Cerebellar nuclear complex (tissue), 1 donor: ENCODE results near the gene NEU1.

Experiments used
- DNase-seq, 2 experiments: peaks; one replicate each; lab custom pipeline; 2025; lab: John Stamatoyannopoulos, UW

The NEU1 gene

DNA sequence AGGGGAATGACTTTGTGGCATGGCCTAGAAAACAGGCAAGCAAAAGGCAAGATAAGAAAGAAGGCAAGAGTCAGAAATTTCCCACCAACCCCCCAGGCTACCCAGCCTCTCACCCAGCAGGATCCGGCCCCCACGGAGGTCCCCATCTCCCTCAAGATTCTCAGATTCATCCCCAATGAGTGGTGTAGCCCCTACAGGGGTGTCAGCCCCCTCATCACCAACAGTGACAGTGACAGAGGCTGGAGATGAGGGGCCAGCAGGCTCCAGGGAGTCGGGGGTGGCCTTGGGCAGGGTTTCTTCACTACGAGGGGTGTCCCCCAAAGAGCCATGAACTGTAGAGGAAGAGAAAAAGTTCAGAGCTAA, 33.9 kb upstream of the NEU1 start:
- DNase-seq: no peak

- no peak for DNase-seq
Observed at GRCh38 chr6:31892821-31893220, 30.2 kb upstream of the NEU1 start.

DNA sequence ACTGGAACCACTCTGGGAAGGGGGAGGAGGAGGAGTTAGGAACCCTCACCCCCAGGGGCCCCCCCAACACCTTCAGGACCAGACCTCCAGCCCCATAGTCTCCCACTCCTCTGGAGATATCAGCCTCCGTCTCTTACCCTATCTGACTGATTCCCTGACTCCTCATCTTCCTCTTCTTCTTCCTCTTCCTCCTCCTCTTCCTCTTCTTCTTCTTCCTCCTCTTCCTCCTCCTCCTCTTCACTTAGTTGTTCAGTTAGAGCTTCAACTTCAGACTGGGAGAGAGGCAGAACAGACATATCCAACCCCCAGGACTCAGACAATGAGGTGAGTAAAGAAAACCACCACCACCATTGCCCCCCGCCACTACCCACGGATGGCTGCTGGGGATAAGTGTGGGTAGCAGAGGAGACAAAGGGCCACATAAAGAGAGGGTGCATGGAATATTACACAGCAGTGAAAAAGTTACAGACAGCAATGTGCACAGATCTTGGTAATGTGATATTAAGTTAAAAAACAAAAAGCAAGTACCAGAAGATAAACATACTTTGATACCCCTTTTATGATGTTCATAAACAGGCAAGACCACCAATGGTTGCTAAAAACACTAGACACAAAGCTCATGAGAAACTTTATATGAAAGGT, 26.8 kb upstream of the NEU1 start:
- DNase-seq: no peak

DNA sequence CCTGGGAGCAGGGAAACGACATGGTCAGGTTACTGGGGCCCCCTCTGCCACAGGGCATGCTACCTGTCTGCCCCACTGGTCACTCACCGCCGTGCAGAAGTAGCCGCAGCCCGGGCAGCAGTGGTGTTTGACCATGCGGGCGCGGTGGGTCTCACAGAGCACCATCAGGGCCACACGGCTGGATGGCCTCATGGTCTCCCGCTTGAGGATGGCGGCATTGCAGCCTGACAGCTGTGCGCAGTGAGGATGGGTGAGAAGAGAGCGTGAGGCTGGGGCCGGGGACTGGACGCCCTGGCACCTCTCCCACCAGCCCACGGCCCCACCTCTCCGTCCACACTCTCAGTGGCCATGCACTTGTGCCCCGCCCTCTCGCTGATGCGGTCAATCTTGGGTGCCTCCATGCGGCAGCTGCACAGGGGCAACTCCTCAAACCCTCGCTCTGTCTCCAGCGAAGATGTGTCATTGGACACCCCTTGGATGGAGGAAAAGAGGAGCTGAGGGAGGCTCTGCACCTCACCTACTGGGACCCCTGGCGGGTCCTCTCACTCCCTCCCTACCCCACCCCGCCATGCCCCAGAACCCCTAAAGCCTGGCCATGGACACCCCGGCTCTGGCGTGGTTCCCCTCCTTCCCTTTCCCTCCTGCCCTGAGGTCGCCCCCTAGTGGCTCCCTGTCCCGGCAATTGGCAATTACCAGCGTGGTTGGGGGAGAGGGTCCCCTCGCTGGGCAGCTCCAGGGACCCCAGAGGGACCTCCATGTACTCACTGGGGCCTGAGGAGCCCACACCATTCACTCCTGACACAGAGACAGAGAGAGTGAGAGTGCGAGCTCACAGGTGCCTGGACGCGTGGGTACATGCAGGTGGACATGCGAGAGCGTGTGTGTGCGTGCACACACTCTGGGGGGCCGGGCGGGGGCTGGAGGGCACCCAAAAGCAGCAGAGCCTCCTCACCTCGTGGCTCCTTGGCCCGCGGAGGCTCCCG, 25.9 kb upstream of the NEU1 start:
- DNase-seq: no peak

- DNase-seq: no peak
Observed at GRCh38 chr6:31887173-31888007, 24.8 kb upstream of the NEU1 start.

DNA sequence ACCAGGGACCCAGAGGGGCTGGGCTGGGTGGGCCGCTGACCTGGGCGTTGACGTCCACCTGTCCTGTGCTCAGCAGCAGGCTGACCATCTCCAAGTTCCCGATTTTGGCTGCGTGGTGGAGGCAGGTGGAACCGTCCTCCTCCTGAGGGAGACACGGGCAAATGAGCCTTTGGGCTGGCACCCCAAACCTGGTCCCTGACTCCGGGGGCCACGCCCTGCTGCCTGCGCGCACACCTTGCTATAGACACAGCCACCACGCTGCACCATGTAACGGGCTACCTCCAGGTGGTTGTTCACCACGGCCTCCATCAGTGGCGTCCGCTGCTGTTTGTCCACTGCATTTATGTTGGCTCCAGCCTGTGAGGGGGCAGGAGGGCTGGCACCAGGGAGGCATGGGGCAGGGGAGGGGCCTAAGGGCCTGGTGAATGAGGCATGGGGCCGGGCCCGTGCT, 23.9 kb upstream of the NEU1 start:
- DNase-seq: no peak

DNA sequence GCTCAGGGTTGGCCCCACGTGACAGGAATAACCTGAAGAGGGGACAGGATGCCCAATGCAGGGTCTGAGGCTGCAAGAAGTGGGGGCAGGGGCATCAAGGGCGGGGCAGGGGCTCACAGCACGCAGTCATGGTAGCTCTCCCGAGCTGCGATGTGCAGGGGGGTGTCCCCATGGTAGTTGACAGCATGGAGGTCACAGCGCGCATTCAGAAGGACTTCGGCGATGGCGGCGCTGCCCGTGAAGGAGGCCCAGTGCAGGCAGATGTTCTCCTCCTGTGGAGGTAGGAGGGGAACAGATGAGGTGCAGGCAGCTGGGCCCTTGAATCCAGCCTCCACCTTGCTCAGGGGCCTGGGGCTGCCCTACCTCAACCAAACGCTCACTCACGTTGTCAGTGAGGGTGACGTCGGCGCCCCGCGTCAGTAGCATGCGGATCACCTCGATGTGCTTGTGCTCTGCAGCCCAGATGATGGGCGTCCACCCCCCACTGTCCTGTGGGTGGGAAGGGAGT, 22.0 kb upstream of the NEU1 start:
- DNase-seq: no peak

- DNase-seq: no peak
Observed at GRCh38 chr6:31883676-31884075, 21.1 kb upstream of the NEU1 start.

GRCh38 chr6:31882344-31882743, 19.7 kb upstream of the NEU1 start:
- no peak for DNase-seq

- DNase-seq: no peak
Observed at GRCh38 chr6:31881136-31881859, 18.7 kb upstream of the NEU1 start.

DNA sequence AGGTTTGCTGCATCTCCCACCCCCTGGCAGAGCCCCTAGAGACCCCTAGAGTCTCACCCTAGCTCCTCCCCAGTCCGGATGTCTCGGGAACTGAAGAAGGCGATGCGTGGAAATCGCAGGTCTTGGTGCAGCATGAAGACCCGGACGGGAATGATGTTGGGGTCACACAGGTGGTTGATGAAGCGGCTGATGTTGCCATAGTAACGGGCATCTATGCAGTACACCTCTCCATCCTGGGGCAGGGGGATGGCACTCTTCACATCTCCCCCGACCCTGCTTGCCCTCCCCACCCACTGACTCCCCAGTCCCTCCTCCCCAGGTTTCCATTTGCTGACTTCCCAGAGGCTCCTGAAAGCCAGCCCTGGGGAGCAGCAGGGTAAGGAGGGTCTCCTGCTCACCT, 18.0 kb upstream of the NEU1 start:
- DNase-seq: no peak

GRCh38 chr6:31879901-31880300, 17.3 kb upstream of the NEU1 start:
- DNase-seq: no peak

DNA sequence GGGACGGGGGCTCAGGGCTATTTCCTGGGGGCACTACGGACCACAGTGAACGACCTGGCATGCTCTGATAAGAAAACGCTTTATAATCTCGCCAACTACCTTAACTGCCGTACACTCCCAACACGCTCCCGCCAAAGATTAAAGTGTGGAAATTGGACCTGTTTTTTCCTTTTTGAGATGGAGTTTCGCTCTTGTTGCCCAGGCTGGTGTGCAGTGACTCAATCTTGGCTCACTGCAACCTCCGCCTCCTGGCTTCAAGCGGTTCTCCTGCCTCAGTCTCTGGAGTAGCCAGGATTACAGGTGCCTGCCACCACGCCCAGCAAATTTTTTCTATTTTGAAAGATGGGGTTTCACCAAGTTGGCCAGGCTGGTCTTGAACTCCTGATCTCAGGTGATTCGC, 16.5 kb upstream of the NEU1 start:
- DNase-seq: no peak

DNA sequence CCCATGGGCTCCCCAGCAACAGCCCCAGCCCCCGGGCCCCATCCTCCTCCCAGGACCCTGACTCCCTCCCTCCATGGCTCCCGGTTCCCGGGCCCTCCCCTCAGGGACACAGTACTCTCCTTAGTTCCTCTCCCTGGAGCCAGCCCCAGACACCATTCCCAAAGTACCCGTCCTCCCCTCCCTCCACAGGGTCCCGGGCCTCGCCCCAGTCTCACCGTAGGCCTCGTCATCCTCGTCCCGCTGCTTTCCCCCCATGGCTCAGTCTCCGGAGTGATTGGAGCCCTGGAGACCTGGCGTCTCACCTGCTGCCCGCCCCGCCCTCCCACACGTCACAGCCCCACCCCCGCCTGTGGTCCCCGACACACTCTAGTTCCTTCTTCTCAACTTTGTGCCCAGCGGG, 16.1 kb upstream of the NEU1 start, which contains the start of gene SLC44A4:
Gene SLC44A4 (minus strand): TSS at position 272 of the 400 bp plus-strand sequence. CDS start 17 bp downstream, at position 255.
- no peak for DNase-seq

DNA sequence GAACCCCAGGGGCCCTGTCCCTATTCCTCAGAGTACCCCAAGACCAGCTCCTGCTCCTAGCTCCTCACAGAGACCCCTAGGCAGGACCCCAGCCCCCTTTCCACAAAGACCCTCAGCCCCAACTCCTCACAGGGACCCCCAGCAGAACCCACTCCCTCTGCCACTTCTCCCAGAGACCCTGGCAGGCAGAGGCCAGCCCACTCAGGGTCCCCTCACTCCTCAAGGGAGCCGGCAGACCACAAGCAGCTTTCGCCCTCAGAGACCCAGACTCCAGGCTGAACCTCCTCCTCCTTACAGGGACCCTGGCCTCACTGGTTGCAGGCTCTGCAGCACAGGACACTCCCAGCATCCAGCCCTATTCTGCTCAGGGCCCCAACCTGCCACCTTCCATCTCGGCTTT, 15.6 kb upstream of the NEU1 start:
- DNase-seq: no peak

- DNase-seq: no peak
Observed at GRCh38 chr6:31877651-31878161, 15.1 kb upstream of the NEU1 start.

DNA sequence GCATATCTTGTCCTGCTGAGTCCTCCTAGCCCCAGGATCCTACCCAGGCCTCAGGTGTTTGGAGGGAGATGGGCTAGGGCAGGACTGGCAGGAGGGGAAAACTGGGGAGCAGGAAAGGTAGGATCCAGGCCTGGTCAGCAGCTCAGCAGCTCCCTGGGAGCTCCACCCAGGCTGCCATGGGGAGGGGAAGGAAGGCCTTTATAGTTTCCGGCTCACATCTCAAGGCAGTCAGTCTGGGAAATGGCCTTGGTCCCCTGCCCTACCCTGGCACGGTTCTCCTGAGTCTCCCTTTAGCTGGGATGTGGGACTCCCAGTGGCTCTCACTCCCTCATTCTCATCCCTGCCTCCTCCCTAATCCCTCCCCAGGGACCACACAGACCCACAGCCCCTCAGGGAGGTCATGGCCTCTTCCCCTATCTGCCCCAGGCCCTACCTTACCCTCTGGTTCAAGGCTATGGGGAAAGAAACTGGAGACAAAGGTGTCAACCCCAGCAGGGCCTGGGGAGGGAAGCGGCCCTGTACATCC, 14.6 kb upstream of the NEU1 start:
- DNase-seq: no peak

DNA sequence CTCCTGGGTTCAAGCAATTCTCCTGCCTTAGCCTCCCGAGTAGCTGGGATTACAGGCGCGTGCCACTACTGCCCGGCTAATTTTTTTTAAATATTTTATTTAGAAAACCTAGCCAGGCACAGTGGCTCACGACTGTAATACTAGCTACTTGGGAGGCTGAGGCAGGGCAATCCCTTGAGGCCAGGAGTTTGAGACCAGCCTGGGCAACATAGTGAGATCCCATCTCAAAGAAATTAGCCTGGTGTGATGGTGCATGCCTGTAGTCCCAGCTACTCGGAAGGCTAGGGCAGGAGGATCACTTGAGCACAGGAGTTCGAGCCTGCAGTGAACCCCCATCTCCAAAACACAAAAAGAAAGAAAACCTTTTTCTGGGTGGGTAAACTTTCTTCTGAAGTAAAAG, 13.7 kb upstream of the NEU1 start:
- DNase-seq: no peak

DNA sequence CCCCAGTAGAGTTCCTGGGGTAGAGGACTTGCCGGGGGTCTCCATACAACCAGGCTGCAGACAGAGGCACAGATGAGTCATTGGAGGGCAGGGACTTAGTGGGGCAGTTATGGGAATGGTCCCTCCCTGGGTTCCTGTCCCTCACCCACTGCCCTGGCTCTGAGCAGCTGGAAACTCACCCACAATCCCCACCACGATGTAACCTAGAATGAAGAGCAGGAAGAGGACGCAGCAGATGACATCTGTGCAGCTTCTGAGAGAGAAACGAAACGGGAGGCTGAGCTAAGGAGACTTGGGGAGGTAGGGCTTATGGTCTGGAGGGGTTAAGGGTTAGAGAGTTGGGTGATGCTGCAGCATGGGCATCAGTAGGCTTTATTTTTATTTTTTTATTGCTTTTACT, 13.3 kb upstream of the NEU1 start:
- no peak for DNase-seq

GRCh38 chr6:31874836-31875572, 12.4 kb upstream of the NEU1 start:
- DNase-seq: no peak
